ENCODE data around the gene EIPR1.
"Not testable (repeated sequence)": the region's sequence is repeated elsewhere in the genome, so short reads cannot be mapped to it uniquely, and the experiment has no call there.

Gene EIPR1

GRCh38 chr2:3283876-3284656, 93.6 kb downstream of the EIPR1 start:
- not testable (repeated sequence) for DNase-seq

GRCh38 chr2:3283206-3283605, 94.4 kb downstream of the EIPR1 start:
- no peak for DNase-seq

GRCh38 chr2:3282056-3282998, 95.3 kb downstream of the EIPR1 start:
- DNase-seq = peak; percentile 87

- no peak for DNase-seq
Observed at GRCh38 chr2:3280683-3281520, 96.7 kb downstream of the EIPR1 start.

GRCh38 chr2:3280197-3280596, 97.4 kb downstream of the EIPR1 start:
- no peak for DNase-seq

- DNase-seq = no peak
Observed at GRCh38 chr2:3279236-3279960, 98.2 kb downstream of the EIPR1 start.

GRCh38 chr2:3278521-3279218, 98.9 kb downstream of the EIPR1 start:
- no peak for DNase-seq

- DNase-seq = no peak
Observed at GRCh38 chr2:3277748-3278520, 99.7 kb downstream of the EIPR1 start.

GRCh38 chr2:3277050-3277747, 100.4 kb downstream of the EIPR1 start:
- no peak for DNase-seq

GRCh38 chr2:3272761-3273160, 104.9 kb downstream of the EIPR1 start:
- DNase-seq = no peak

- no peak for DNase-seq
Observed at GRCh38 chr2:3270095-3270478, 107.5 kb downstream of the EIPR1 start.

GRCh38 chr2:3269425-3270094, 108.1 kb downstream of the EIPR1 start:
- no peak for DNase-seq

- no peak for DNase-seq
Observed at GRCh38 chr2:3268705-3269029, 109.0 kb downstream of the EIPR1 start.

- DNase-seq = no peak
Observed at GRCh38 chr2:3267869-3268704, 109.5 kb downstream of the EIPR1 start.

GRCh38 chr2:3266925-3267867, 110.4 kb downstream of the EIPR1 start:
- DNase-seq = no peak

- no peak for DNase-seq
Observed at GRCh38 chr2:3265981-3266924, 111.4 kb downstream of the EIPR1 start.
